Glutamatergic neuron (in vitro differentiated cells): ENCODE results near the gene LGALS16. TPM values are rescaled to one million over a fixed set of nuclear protein-coding genes. Genes with fewer than 3 reads are reported as not detected.
"Not testable (repeated sequence)": the region's sequence is repeated elsewhere in the genome, so short reads cannot be mapped to it uniquely, and the experiment has no call there.

Experiments used
- DNase-seq: peaks from one replicate; pipeline ENCODE4 v3.0.0; 2022
- H3K27ac Mint-ChIP-seq: one replicate; pipeline ENCODE4 v1.8.0; 2020; ENCODE audit warnings: mild to moderate bottlenecking, mixed read lengths, inconsistent platforms; ENCODE audit not compliant: unreplicated experiment
- H3K27me3 Mint-ChIP-seq: one replicate; pipeline ENCODE4 v1.8.0; 2020; ENCODE audit warnings: mild to moderate bottlenecking, moderate library complexity, mixed read lengths, inconsistent platforms; ENCODE audit not compliant: unreplicated experiment
- H3K36me3 Mint-ChIP-seq: one replicate; pipeline ENCODE4 v1.8.0; 2020; ENCODE audit warnings: mild to moderate bottlenecking, mixed read lengths, inconsistent platforms; ENCODE audit not compliant: unreplicated experiment
- H3K4me1 Mint-ChIP-seq: one replicate; pipeline ENCODE4 v1.8.0; 2020; ENCODE audit warnings: mild to moderate bottlenecking, low read depth, mixed read lengths, inconsistent platforms; ENCODE audit not compliant: unreplicated experiment
- H3K4me3 Mint-ChIP-seq: one replicate; pipeline ENCODE4 v1.8.0; 2020; ENCODE audit warnings: mild to moderate bottlenecking, mixed read lengths, inconsistent platforms; ENCODE audit not compliant: unreplicated experiment
- H3K9me3 Mint-ChIP-seq: one replicate; pipeline ENCODE4 v1.8.0; 2020; ENCODE audit warnings: mild to moderate bottlenecking, moderate library complexity, mixed read lengths, inconsistent platforms; ENCODE audit not compliant: unreplicated experiment
- total RNA-seq: library from RNA; stranded (reverse); fragmentation: NEBNext Ultra II Directional; extraction: Animal tissue kit (Norgen Biotek cat#: 25700); gene quantifications from one replicate; pipeline ENCODE4 v1.2.1, GENCODE V29; 2021; ENCODE audit not compliant: unreplicated experiment
- TF ChIP-seq, protein P1 (sequence below): fragments of 200-600 bp; sonication (generic); IDR thresholded peaks from one replicate; pipeline ENCODE4 v1.5.0; 2021; ENCODE audit not compliant: partially characterized antibody, unreplicated experiment

LGALS16 gene
- total RNA-seq, 1 donor from 2014 or later, result not detected

GRCh38 chr19:39661565-39661964 is 5.9 kb downstream of the LGALS16 start:
- Mint-ChIP-seq H3K4me3 (no peak overlapping the region), H3K27ac (no peak overlapping the region), H3K9me3 (no peaks in the 10 kb centered on the region), H3K4me1 (no peaks in the 10 kb centered on the region), H3K27me3 (peaks cover 5% of the 10 kb centered on the region), H3K36me3 (peaks cover 4% of the 10 kb centered on the region)
- TF ChIP-seq, protein P1, sequence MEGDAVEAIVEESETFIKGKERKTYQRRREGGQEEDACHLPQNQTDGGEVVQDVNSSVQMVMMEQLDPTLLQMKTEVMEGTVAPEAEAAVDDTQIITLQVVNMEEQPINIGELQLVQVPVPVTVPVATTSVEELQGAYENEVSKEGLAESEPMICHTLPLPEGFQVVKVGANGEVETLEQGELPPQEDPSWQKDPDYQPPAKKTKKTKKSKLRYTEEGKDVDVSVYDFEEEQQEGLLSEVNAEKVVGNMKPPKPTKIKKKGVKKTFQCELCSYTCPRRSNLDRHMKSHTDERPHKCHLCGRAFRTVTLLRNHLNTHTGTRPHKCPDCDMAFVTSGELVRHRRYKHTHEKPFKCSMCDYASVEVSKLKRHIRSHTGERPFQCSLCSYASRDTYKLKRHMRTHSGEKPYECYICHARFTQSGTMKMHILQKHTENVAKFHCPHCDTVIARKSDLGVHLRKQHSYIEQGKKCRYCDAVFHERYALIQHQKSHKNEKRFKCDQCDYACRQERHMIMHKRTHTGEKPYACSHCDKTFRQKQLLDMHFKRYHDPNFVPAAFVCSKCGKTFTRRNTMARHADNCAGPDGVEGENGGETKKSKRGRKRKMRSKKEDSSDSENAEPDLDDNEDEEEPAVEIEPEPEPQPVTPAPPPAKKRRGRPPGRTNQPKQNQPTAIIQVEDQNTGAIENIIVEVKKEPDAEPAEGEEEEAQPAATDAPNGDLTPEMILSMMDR, result no peak
- DNase-seq, result no peak

DNA sequence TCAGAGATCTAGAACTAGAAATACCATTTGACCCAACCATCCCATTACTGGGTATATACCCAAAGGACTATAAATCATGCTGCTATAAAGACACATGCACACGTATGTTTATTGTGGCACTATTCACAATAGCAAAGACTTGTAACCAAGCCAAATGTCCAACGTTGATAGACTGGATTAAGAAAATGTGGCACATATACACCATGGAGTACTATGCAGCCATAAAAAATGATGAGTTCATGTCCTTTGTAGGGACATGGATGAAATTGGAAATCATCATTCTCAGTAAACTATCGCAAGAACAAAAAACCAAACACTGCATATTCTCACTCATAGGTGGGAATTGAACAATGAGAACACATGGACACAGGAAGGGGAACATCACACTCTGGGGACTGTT is 14.1 kb downstream of the LGALS16 start:
- H3K27me3 Mint-ChIP-seq, H3K9me3 Mint-ChIP-seq, H3K4me3 Mint-ChIP-seq, H3K4me1 Mint-ChIP-seq, H3K27ac Mint-ChIP-seq, H3K36me3 Mint-ChIP-seq, DNase-seq: not testable (repeated sequence)

DNA sequence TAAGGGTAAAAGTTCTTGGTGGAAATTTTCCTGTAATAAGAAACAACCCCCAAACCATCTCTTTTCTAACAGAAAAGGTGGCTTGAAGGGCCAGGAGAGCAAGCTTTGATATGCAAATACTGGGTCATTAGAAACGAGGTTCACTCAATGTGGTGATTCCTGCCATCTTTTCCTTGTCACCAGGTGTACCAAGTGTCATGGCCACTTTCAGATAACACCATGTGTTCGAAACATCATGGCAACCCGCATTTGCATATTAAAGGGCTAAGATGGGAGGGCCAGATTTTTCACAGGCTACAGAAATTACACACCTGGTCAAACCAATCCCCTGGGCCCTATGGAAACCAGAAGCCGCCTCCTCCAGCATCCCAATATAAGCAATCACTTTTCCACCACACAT is 15.3 kb downstream of the LGALS16 start:
- peaks cover 8% of the 10 kb centered on the region for H3K36me3 Mint-ChIP-seq
- no peaks in the 10 kb centered on the region for H3K9me3 Mint-ChIP-seq
- TF ChIP-seq, protein P1, result no peak
- H3K27me3 Mint-ChIP-seq, result peaks cover 2% of the 10 kb centered on the region
- no peak overlapping the region for H3K27ac Mint-ChIP-seq
- peaks cover 1% of the 10 kb centered on the region for H3K4me1 Mint-ChIP-seq
- DNase-seq, result no peak
- H3K4me3 Mint-ChIP-seq, result no peak overlapping the region

DNA sequence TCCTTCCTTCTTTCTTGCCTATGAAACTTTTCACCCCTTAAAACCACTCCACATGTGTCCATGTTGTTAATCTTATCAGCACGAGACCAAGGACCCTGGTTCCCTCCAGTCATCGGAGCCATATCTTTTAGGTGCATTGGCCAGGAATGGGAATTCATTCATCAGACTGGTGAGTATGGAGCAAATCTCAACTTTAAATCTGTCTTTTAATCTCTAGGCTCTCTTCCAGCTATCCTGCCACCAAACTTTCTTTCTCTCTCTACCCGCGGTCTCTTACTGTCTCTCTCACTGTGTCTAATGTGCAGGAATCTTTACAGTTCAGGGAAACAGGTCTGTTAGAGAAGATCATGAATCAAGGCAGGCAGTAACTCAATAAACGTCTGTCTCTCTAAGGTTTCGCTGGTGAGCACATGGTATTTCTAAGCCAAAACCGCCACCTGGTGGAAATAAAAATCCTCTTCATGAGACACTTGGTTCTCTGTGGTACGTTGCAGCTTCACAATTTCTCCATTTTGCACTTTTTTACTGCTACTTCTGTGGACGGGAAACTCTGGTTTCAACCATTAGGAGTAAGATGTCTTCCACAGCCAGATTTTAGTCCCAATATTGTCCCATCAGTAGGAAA is 16.1 kb downstream of the LGALS16 start:
- Mint-ChIP-seq H3K9me3 (no peaks in the 10 kb centered on the region), H3K27me3 (peaks cover 2% of the 10 kb centered on the region), H3K4me3 (no peak overlapping the region), H3K4me1 (peaks cover 1% of the 10 kb centered on the region), H3K27ac (no peak overlapping the region), H3K36me3 (peaks cover under 1% of the 10 kb centered on the region)
- TF ChIP-seq, protein P1, result peak; percentile 60
- no peak for DNase-seq

GRCh38 chr19:39672473-39672872 is 16.8 kb downstream of the LGALS16 start:
- H3K9me3 Mint-ChIP-seq, result no peaks in the 10 kb centered on the region
- TF ChIP-seq, protein P1, result no peak
- H3K4me1 Mint-ChIP-seq, result peaks cover 1% of the 10 kb centered on the region
- no peaks in the 10 kb centered on the region for H3K36me3 Mint-ChIP-seq
- DNase-seq, result no peak
- peaks cover 2% of the 10 kb centered on the region for H3K27me3 Mint-ChIP-seq
- no peak overlapping the region for H3K4me3 Mint-ChIP-seq
- H3K27ac Mint-ChIP-seq, result no peak overlapping the region

- H3K36me3 Mint-ChIP-seq, H3K4me1 Mint-ChIP-seq, H3K9me3 Mint-ChIP-seq, H3K4me3 Mint-ChIP-seq, DNase-seq, H3K27me3 Mint-ChIP-seq, H3K27ac Mint-ChIP-seq: not testable (repeated sequence)
Observed at GRCh38 chr19:39673862-39674261, 18.1 kb downstream of the LGALS16 start.
